ENCODE data around the gene ITGA1. TPM values are rescaled to one million over a fixed set of nuclear protein-coding genes. Genes with fewer than 3 reads are reported as not detected.

The ITGA1 gene
- total RNA-seq, 6 experiments from 2014 or later, result 46.9 to 101 (median 83.9) TPM

DNA sequence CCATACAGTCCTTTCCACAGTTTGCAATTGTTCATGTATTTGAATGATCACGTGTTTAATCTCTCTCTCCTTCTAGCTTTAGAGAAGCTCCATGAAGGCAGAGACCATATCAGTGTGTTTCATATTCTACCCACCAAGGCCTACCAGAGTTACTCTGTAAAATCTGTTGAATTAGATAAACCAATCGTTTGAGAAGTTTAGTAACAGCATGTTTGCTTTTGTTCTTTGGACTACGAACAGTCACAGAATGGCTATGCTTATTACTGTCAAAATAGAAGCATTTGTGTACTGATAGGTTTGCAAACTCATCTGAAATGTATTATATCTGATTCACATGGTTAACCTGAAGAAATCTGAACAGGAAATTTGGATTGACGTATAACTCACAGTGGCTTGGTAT is 93.8 kb downstream of the ITGA1 start:
- TF ChIP-seq, protein P1, sequence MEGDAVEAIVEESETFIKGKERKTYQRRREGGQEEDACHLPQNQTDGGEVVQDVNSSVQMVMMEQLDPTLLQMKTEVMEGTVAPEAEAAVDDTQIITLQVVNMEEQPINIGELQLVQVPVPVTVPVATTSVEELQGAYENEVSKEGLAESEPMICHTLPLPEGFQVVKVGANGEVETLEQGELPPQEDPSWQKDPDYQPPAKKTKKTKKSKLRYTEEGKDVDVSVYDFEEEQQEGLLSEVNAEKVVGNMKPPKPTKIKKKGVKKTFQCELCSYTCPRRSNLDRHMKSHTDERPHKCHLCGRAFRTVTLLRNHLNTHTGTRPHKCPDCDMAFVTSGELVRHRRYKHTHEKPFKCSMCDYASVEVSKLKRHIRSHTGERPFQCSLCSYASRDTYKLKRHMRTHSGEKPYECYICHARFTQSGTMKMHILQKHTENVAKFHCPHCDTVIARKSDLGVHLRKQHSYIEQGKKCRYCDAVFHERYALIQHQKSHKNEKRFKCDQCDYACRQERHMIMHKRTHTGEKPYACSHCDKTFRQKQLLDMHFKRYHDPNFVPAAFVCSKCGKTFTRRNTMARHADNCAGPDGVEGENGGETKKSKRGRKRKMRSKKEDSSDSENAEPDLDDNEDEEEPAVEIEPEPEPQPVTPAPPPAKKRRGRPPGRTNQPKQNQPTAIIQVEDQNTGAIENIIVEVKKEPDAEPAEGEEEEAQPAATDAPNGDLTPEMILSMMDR (IDR thresholded peaks at IDR 0.05), result no peak
- peaks cover 39% of the 10 kb centered on the region for H3K4me1 Mint-ChIP-seq (ENCODE audit: low read depth)
- H3K27ac Mint-ChIP-seq, result no peak overlapping the region
- H3K27me3 Mint-ChIP-seq (ENCODE audit: insufficient read depth), result no peaks in the 10 kb centered on the region; the same call in 1 of the 2 replicates
- no peaks in the 10 kb centered on the region for H3K9me3 Mint-ChIP-seq
- H3K36me3 Mint-ChIP-seq (ENCODE audit: low read depth), result peaks cover 47% of the 10 kb centered on the region
- no peak overlapping the region for H3K4me3 Mint-ChIP-seq
- no peak for DNase-seq

DNA sequence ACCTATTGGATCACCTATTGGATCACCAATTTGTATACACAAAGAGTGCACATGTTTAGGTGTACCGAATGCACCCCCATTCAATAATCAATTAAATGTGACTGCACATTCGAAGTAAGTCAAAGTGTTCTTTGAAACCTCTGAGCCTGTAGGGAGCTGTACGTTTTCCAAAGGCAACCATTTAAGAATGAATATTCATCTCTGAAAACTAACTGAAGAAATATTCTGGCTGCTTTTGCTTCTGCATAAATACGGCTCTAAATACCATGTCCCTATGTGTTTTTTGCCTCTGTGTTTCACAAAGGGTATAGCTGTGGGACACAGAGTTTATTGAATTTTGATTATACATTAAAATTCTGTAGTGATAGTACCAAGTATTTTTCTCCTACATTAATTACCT is 95.4 kb downstream of the ITGA1 start:
- Mint-ChIP-seq H3K27ac (no peak overlapping the region), H3K27me3 (ENCODE audit: insufficient read depth) (no peaks in the 10 kb centered on the region), H3K4me3 (no peak overlapping the region), H3K9me3 (no peaks in the 10 kb centered on the region), H3K4me1 (ENCODE audit: low read depth) (peaks cover 32% of the 10 kb centered on the region), H3K36me3 (ENCODE audit: low read depth) (peaks cover 45% of the 10 kb centered on the region)
- TF ChIP-seq, protein P1 (IDR thresholded peaks at IDR 0.05), result no peak
- DNase-seq, result no peak

DNA sequence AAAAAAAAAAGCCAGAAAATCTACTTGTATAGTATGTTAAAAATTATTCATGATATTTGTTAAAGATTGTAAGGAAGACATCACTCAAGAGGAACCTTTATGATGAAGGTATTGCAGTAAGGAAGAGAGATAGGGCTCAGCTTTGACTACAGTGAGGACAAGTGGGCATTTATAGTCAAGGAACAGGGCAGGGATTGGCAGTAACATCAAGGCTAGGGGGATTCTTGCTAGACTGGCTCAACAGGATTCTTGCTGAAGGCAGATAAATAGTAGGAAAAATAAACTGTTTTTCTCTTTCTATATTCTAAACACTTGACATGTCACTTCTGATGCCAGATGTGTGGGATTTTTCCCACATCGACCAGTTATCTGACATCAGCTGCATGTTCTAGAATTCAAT is 96.7 kb downstream of the ITGA1 start:
- Mint-ChIP-seq H3K27ac (no peak overlapping the region), H3K36me3 (ENCODE audit: low read depth) (peaks cover 46% of the 10 kb centered on the region)
- TF ChIP-seq, protein P1 (IDR thresholded peaks at IDR 0.05), result no peak

DNA sequence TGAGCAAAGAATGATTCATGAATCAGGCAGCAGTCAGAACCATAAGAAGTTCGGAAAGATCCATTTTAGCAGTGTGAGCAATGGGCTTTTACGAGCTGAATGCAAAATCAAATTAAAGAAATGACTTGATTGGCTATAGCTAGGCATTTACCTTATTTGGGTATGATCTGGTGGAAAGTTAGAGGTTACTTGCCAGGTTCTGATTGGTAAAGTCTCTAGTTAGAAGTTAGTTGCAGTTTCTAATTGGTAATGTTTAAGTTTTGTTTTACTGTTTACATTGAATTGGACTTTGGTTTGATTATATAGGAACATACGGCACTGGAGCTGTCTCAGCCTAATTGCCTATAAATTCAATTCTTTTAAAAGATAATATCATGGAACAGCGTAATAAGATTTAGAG is 97.9 kb downstream of the ITGA1 start:
- Mint-ChIP-seq H3K9me3 (no peaks in the 10 kb centered on the region), H3K27ac (no peak overlapping the region), H3K4me3 (no peak overlapping the region), H3K4me1 (ENCODE audit: low read depth) (peaks cover 19% of the 10 kb centered on the region), H3K36me3 (ENCODE audit: low read depth) (peaks cover 52% of the 10 kb centered on the region), H3K27me3 (ENCODE audit: insufficient read depth) (no peaks in the 10 kb centered on the region; the same call in 1 of the 2 replicates)
- TF ChIP-seq, protein P1 (IDR thresholded peaks at IDR 0.05), result no peak
- DNase-seq, result no peak

More for the DNA sequence above, 96.7 kb downstream of the ITGA1 start:
- Mint-ChIP-seq H3K4me3 (no peak overlapping the region), H3K9me3 (no peaks in the 10 kb centered on the region), H3K27me3 (ENCODE audit: insufficient read depth) (no peaks in the 10 kb centered on the region; the same call in 1 of the 2 replicates), H3K4me1 (ENCODE audit: low read depth) (peaks cover 21% of the 10 kb centered on the region)
- no peak for DNase-seq

DNA sequence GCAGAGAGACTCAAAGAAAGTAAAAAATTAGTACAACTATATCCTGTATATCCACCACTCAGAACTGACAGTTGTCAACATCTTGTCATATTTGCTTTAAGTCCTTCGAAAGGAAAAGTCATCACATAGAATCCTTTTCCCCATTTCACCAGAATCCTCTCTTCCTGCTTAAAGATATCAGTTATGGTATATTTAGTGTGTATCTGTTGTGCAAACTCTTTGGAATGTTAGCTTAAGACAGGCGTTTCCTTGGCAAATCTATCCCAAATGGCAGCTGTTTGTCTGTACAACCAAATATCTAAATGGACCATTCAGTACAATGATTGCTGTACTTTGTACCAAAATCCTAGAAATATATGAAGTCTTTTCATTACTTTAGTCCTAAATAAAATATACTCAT is 98.5 kb downstream of the ITGA1 start:
- TF ChIP-seq, protein P1 (IDR thresholded peaks at IDR 0.05), result no peak
- Mint-ChIP-seq H3K27me3 (ENCODE audit: insufficient read depth) (no peaks in the 10 kb centered on the region; the same call in 1 of the 2 replicates), H3K4me3 (no peak overlapping the region), H3K36me3 (ENCODE audit: low read depth) (peaks cover 55% of the 10 kb centered on the region), H3K9me3 (no peaks in the 10 kb centered on the region), H3K27ac (no peak overlapping the region), H3K4me1 (ENCODE audit: low read depth) (peaks cover 16% of the 10 kb centered on the region)
- no peak for DNase-seq

DNA sequence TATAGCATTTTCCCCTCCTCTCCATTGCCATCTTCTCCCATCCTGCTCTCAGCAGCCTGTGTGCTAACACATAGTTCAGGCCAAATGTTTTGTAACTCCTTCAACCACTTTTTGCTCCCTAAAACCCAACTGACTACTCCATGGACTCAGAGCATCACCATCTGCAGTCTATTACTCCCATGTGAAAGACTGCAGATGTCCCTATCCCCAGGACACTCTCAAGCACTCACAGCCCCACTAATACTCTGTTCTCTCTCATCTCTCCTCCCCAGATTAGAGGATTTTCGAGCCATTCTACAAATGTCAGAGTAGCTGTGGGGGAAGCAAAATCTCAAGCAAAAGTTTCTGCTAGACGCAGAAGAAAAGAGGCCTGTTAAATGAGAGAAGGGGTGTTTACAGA is 99.3 kb downstream of the ITGA1 start:
- H3K36me3 Mint-ChIP-seq (ENCODE audit: low read depth), result peaks cover 55% of the 10 kb centered on the region
- TF ChIP-seq, protein P1 (IDR thresholded peaks at IDR 0.05), result no peak
- H3K27ac Mint-ChIP-seq, result no peak overlapping the region
- DNase-seq, result no peak
- no peaks in the 10 kb centered on the region; the same call in 1 of the 2 replicates for H3K27me3 Mint-ChIP-seq (ENCODE audit: insufficient read depth)
- H3K4me1 Mint-ChIP-seq (ENCODE audit: low read depth), result peaks cover 19% of the 10 kb centered on the region
- no peaks in the 10 kb centered on the region for H3K9me3 Mint-ChIP-seq
- H3K4me3 Mint-ChIP-seq, result no peak overlapping the region

All from HFFc6 (cell line).